Omental fat pad (tissue), 4 donors: ENCODE measurements around the gene MRAS. TPM values are rescaled to one million over a fixed set of nuclear protein-coding genes. Genes with fewer than 3 reads are reported as not detected.

ENCODE experiments used
- ATAC-seq: fragments of 150-250 bp; one replicate; pipeline ENCODE4 v1.9.1; 2016; ENCODE audit warnings: mild to moderate bottlenecking, moderate library complexity; ENCODE audit not compliant: low FRiP score
- DNase-seq: peaks from one replicate; pipeline ENCODE4 v3.0.0-alpha.2; 2019; ENCODE audit warnings: low spot score
- total RNA-seq, 4 donors: library from RNA; depleted of rRNA; stranded (reverse); fragments of >200 nt; gene quantifications; one replicate each; pipeline ENCODE4 v1.1.0, GENCODE V29; 2016
- TF ChIP-seq, protein P1 (sequence below), 3 donors: fragments of 450-650 bp; IDR thresholded peaks; one replicate each; pipeline ENCODE4 v1.5.1; 2016 to 2017; ENCODE audit warnings: antibody characterized with exemption in 3 of 3, mild to moderate bottlenecking in 3 of 3, moderate library complexity in 2 of 3

The MRAS gene
- total RNA-seq, 4 donors from 2014 or later: 63.1 to 210 (median 106) TPM

DNA sequence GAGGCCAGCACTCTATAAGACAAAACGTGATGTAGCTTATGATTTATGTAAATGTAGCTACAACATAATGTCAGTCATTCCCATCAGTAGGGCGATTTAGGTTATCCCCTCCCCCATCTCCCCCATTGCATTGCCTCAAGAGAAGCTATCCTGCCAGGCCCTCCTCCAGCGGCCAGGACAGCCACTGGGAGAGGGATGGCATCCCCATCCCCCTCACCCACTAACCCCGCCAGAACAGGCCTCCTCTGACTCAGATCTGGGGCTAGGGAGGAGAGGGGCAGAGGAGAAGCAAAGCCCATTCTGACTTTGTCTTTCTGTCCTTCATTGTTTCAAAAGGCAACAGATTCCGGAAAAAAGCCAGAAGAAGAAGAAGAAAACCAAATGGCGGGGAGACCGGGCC is 53.5 kb downstream of the MRAS start:
- DNase-seq: no peak
- no peak for ATAC-seq
- TF ChIP-seq, protein P1, sequence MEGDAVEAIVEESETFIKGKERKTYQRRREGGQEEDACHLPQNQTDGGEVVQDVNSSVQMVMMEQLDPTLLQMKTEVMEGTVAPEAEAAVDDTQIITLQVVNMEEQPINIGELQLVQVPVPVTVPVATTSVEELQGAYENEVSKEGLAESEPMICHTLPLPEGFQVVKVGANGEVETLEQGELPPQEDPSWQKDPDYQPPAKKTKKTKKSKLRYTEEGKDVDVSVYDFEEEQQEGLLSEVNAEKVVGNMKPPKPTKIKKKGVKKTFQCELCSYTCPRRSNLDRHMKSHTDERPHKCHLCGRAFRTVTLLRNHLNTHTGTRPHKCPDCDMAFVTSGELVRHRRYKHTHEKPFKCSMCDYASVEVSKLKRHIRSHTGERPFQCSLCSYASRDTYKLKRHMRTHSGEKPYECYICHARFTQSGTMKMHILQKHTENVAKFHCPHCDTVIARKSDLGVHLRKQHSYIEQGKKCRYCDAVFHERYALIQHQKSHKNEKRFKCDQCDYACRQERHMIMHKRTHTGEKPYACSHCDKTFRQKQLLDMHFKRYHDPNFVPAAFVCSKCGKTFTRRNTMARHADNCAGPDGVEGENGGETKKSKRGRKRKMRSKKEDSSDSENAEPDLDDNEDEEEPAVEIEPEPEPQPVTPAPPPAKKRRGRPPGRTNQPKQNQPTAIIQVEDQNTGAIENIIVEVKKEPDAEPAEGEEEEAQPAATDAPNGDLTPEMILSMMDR (IDR thresholded peaks at IDR 0.05): no peak

DNA sequence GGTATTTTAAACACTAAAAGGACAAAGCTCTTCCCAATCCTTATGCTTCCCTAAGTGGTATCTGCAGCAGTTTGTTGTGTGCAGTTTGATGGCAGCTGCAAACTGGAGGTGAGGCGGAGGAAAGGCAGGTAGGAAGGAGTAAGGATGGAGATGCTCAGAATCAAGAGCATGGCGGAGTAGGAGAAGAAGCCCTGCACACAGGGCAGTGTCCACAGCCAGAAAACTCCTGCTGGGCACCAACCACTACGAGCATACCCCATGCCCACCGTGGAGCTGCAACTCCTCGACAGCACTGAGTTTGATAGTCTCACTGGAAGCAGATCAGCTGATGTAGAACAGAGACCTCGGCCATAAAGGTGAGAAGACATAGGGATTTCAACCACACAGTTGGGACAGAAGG is 55.7 kb downstream of the MRAS start:
- ATAC-seq: no peak
- TF ChIP-seq, protein P1 (IDR thresholded peaks at IDR 0.05): no peak
- no peak for DNase-seq

DNA sequence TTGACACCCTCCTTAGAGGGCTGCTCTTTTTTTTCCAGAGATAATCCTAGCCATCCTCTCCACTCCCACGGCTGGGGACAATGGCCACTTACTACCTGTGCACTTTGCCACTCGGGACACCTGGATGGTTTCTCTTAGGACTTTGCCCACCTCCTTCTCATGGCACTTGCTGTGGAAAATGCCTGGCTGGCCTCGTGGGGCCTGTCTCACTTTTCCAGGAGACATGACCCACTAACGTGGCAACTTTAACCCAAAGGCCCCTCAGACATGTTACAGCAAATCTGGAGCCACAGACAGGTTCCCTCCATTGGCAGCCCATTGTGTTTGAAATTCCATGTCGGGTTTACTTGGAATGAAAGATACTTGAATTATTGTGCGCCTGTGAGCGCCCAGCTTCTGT is 56.6 kb downstream of the MRAS start:
- DNase-seq (no peak), ATAC-seq (no peak)
- TF ChIP-seq, protein P1 (IDR thresholded peaks at IDR 0.05): no peak

DNA sequence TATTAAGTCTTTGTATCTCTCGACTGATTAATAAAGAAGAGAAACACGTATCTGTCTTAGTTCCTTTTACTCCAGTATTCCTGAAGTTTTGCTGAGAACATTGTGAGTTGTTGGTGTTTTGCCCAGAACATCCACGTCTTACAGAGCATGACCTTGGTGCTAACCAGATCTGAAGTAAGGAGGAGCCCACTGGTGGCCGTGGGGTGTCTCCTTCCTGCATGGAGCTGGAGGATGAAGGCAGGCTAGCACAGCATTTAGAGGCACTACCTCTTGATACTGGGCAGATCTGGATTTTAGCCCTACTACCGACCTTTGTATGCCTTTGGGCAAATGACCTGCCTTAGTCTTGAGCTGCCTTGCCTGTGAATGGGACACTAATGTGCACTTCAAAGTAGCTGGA is 57.1 kb downstream of the MRAS start:
- TF ChIP-seq, protein P1 (IDR thresholded peaks at IDR 0.05): no peak
- no peak for ATAC-seq
- no peak for DNase-seq

DNA sequence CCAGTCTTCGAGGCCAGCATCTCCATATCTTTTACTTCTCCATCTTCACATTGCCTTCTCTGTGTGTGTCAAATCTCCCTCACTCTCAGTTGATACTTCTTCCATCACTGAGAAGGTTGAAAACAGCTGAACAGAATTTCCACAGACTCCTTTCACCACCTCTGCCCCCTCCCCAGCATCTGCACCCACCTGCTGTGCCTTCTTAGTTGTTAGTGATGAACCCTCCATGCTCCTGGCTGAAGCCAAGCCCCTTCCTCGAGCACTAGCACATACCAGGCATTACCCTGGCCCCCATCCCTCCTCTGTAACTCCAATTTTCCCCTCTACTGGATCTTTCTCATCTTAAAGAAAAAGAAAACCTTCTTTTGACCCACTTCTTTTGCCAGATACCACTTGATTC is 58.2 kb downstream of the MRAS start:
- DNase-seq: no peak
- TF ChIP-seq, protein P1 (IDR thresholded peaks at IDR 0.05): no peak
- ATAC-seq: no peak

DNA sequence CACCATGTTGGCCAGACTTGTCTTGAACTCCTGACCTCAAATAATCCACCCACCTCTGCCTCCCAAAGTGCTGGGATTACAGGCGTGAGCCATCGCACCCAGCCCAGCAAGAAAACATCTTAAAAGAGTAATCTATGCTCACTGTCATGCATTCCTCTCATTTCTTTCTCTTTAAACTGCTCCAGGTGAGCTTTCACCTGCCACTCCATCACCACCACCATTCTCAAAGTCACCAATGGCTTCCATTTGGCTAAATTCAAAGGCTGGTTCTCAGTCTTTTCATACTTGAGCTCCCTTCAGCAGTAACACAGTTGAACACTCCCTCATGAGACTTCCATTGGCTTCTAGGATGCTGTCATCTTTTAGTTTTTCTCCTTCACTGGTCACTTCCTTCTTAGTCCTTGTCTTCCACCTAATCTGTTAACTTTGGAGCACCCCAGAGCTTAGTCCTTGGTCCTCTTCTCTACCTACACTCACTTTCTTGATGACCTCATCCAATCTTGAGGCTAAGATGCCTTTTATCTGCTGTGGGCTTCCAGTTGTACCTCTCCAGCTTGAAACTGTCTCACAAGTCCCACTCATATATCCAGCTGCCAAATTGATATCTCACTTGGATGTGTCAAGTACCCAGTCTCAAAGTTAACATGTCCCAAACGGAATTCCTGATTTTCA is 59.0 kb downstream of the MRAS start:
- ATAC-seq: no peak
- no peak for DNase-seq
- TF ChIP-seq, protein P1 (IDR thresholded peaks at IDR 0.05): no peak
